NCI-H1436 (cell line): ENCODE data around the gene SCYGR4.
"Not testable (repeated sequence)": the region's sequence is repeated elsewhere in the genome, so short reads cannot be mapped to it uniquely, and the experiment has no call there.

ENCODE experiments used
- DNase-seq: peaks from one replicate; lab custom pipeline; 2025; lab: John Stamatoyannopoulos, UW

SCYGR4 gene

GRCh38 chr2:227666631-227667170 is 49.4 kb downstream of the SCYGR4 start, which contains the start of gene SCYGR5:
SCYGR5 (plus strand) TSS chr2:227666804; CDS start chr2:227666804, 0 bp downstream.
- not testable (repeated sequence) for DNase-seq
